ENCODE results near the gene ATP5F1D.

DNA sequence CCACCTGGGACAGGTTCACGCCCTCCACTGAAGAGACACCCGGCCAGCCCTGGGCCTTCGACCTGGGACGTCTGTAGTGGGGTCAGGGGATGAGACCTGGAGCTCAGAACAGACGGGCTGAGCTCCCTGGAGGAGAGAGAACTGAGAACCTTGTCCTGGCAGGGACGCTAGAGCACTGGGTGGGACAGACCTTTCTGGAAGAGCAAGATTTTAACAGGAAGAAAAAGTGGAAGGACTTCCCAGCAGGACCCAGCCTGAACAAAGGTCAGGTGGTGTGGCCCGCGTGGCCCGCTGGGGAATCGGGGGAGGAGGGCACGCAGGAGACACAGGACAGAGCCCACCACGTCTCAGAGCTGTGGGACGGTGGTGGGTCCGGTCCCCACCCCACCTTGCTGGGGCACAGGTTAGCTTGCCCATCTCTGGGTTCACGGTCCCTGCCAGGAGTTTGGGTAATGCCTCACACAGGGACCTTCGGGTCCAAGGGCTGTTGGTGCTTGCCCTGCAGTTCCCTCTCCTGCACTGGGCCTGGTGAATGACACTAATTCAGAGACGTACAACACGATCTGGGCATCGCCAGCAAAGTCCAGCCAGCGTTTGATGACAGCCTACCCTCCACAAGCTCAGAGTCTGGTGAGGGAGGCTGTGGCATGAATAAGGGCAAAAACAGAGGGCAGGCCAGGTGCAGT, 42.9 kb downstream of the ATP5F1D start:
- no peak for TF ChIP-seq KDM1A (IDR thresholded peaks at IDR 0.05; ENCODE audit: borderline replicate concordance, low read length)
- no peak for TF ChIP-seq POLR2A (IDR thresholded peaks at IDR 0.05; ENCODE audit: control extremely low read depth in 1 of 2, low read depth in 2 of 2, low read length in 2 of 2)
- TF ChIP-seq, protein P1, sequence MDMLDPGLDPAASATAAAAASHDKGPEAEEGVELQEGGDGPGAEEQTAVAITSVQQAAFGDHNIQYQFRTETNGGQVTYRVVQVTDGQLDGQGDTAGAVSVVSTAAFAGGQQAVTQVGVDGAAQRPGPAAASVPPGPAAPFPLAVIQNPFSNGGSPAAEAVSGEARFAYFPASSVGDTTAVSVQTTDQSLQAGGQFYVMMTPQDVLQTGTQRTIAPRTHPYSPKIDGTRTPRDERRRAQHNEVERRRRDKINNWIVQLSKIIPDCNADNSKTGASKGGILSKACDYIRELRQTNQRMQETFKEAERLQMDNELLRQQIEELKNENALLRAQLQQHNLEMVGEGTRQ (IDR thresholded peaks at IDR 0.05; ENCODE audit: low read length) = no peak
- TF ChIP-seq MAFK (IDR thresholded peaks at IDR 0.05; ENCODE audit: low read depth, low read length) = no peak
- no peak for TF ChIP-seq ZNF274 (IDR thresholded peaks at IDR 0.05; ENCODE audit: borderline replicate concordance, extremely low read depth, low read length)
- TF ChIP-seq EZH2 (IDR thresholded peaks at IDR 0.05; ENCODE audit: low read depth, low read length, severe bottlenecking) = no peak
- TF ChIP-seq TAF1 (IDR thresholded peaks at IDR 0.05; ENCODE audit: low read depth, low read length) = no peak
- 0 out of 2 replicates have a peak, but pooled peaks have one; percentile 14 for TF ChIP-seq GABPA (IDR thresholded peaks at IDR 0.05; ENCODE audit: borderline replicate concordance, insufficient read depth, low read length)
- no peak for TF ChIP-seq SRF (IDR thresholded peaks at IDR 0.05; ENCODE audit: low read depth, low read length)
- TF ChIP-seq, protein P2, sequence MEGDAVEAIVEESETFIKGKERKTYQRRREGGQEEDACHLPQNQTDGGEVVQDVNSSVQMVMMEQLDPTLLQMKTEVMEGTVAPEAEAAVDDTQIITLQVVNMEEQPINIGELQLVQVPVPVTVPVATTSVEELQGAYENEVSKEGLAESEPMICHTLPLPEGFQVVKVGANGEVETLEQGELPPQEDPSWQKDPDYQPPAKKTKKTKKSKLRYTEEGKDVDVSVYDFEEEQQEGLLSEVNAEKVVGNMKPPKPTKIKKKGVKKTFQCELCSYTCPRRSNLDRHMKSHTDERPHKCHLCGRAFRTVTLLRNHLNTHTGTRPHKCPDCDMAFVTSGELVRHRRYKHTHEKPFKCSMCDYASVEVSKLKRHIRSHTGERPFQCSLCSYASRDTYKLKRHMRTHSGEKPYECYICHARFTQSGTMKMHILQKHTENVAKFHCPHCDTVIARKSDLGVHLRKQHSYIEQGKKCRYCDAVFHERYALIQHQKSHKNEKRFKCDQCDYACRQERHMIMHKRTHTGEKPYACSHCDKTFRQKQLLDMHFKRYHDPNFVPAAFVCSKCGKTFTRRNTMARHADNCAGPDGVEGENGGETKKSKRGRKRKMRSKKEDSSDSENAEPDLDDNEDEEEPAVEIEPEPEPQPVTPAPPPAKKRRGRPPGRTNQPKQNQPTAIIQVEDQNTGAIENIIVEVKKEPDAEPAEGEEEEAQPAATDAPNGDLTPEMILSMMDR (IDR thresholded peaks at IDR 0.05; ENCODE audit: control extremely low read depth in 1 of 3, insufficient read depth in 1 of 3, low read depth in 1 of 3, low read length in 3 of 3) = no peak
- TF ChIP-seq BRCA1 (IDR thresholded peaks at IDR 0.05; ENCODE audit: low read depth, low read length) = no peak
- TF ChIP-seq NANOG (IDR thresholded peaks at IDR 0.05; ENCODE audit: insufficient read depth, low read depth, low read length, poor library complexity, severe bottlenecking) = no peak
- TF ChIP-seq HDAC2 (IDR thresholded peaks at IDR 0.05; ENCODE audit: borderline replicate concordance in 1 of 2, low read depth in 2 of 2, low read length in 2 of 2) = no peak

Measured in H1 (cell line).